Fibroblast of lung (primary cell): ENCODE measurements around the gene TUBA1B.

Source experiments
- EZH2 ChIP-seq: IDR thresholded peaks from 2 replicates; pipeline ENCODE4 v1.5.1; 2012; ENCODE audit warnings: low read length, control low read depth, mild to moderate bottlenecking; ENCODE audit errors: missing control alignments
- TF ChIP-seq, protein P1 (sequence below), 2 donors: IDR thresholded peaks in 1 of 2; conservative IDR thresholded peaks in 1 of 2; 1 replicate in 1 of 2; 2 replicates in 1 of 2; pipeline ENCODE4 v1.5.1; 2011 to 2012; ENCODE audit warnings: low read length in 2 of 2, control low read depth in 1 of 2, inconsistent platforms in 1 of 2, low read depth in 1 of 2, mild to moderate bottlenecking in 1 of 2

- TF ChIP-seq, protein P1, sequence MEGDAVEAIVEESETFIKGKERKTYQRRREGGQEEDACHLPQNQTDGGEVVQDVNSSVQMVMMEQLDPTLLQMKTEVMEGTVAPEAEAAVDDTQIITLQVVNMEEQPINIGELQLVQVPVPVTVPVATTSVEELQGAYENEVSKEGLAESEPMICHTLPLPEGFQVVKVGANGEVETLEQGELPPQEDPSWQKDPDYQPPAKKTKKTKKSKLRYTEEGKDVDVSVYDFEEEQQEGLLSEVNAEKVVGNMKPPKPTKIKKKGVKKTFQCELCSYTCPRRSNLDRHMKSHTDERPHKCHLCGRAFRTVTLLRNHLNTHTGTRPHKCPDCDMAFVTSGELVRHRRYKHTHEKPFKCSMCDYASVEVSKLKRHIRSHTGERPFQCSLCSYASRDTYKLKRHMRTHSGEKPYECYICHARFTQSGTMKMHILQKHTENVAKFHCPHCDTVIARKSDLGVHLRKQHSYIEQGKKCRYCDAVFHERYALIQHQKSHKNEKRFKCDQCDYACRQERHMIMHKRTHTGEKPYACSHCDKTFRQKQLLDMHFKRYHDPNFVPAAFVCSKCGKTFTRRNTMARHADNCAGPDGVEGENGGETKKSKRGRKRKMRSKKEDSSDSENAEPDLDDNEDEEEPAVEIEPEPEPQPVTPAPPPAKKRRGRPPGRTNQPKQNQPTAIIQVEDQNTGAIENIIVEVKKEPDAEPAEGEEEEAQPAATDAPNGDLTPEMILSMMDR (conservative IDR thresholded peaks at IDR 0.05 in 1 of 2, IDR thresholded peaks at IDR 0.05 in 1 of 2; ENCODE audit: low read depth in 1 of 2, low read length in 2 of 2) = no peak
- TF ChIP-seq EZH2 = no peak
Observed at GRCh38 chr12:49138587-49138986, 7.4 kb upstream of the TUBA1B start.
